NT2/D1 (cell line): ENCODE measurements around the gene YIPF2.

Source experiments
- DNase-seq: peaks from one replicate; pipeline ENCODE4 v3.0.0-alpha.2; 2011; ENCODE audit warnings: low read depth, low spot score
- H3K27me3 ChIP-seq: 2 replicates; pipeline ENCODE4 v1.6.0; 2011; ENCODE audit warnings: mild to moderate bottlenecking; ENCODE audit not compliant: insufficient read length, insufficient read depth
- H3K36me3 ChIP-seq: 2 replicates; pipeline ENCODE4 v1.6.1; 2011; ENCODE audit warnings: mild to moderate bottlenecking, low read length, mixed read lengths; ENCODE audit not compliant: insufficient read depth, insufficient read length
- H3K4me1 ChIP-seq: 2 replicates; pipeline ENCODE4 v1.5.1; 2011; ENCODE audit not compliant: insufficient read depth, insufficient read length
- H3K4me3 ChIP-seq: 2 replicates; pipeline ENCODE4 v1.5.1; 2011; ENCODE audit warnings: low read depth; ENCODE audit not compliant: insufficient read length
- H3K9ac ChIP-seq: 2 replicates; pipeline ENCODE4 v1.6.0; 2011; ENCODE audit warnings: low read depth; ENCODE audit not compliant: insufficient read length
- H3K9me3 ChIP-seq: 2 replicates; pipeline ENCODE4 v1.5.1; 2011; ENCODE audit warnings: mild to moderate bottlenecking, low read length; ENCODE audit not compliant: insufficient read depth
- SUZ12 ChIP-seq: IDR thresholded peaks from 2 replicates; pipeline ENCODE4 v1.6.1; 2011; ENCODE audit not compliant: insufficient read length, insufficient read depth; ENCODE audit errors: extremely low read depth
- YY1 ChIP-seq: IDR thresholded peaks from 2 replicates; pipeline ENCODE4 v1.6.1; 2011; ENCODE audit not compliant: insufficient read length, insufficient read depth
- ZNF274 ChIP-seq: IDR thresholded peaks from 2 replicates; pipeline ENCODE4 v1.6.1; 2011; ENCODE audit warnings: mild to moderate bottlenecking, low read depth, low read length

The YIPF2 gene

GRCh38 chr19:10913716-10914340 is 14.6 kb downstream of the YIPF2 start:
- TF ChIP-seq ZNF274, result no peak
- no peak for TF ChIP-seq SUZ12
- no peak for TF ChIP-seq YY1
- no peak for DNase-seq
- Histone ChIP-seq H3K27me3 (no peaks in the 10 kb centered on the region), H3K4me1 (peaks cover 10% of the 10 kb centered on the region), H3K36me3 (peaks cover 75% of the 10 kb centered on the region), H3K4me3 (no peak overlapping the region), H3K9ac (no peak overlapping the region), H3K9me3 (no peaks in the 10 kb centered on the region)

DNA sequence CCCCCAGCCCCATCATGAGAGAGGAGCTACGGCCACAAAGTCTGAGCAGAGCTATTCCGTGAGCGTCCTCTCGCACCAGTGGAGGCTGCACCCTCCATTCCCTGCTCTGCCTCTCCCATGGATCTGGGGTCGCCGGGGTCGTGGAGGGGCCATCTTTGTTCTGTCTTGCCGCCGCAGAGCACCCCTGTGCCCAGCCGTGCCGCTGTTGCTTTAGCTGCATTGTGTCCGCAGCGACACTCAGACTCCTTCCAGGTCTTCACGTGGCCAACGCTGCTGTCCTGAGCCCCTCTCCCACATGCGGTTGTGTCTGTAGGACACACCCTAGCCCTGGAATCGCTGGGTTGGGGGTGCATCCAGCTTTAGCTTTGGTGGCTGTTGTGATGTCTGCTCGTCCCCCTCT is 15.8 kb downstream of the YIPF2 start:
- H3K27me3 ChIP-seq, result no peaks in the 10 kb centered on the region
- peaks cover 10% of the 10 kb centered on the region for H3K4me1 ChIP-seq
- H3K36me3 ChIP-seq, result peaks cover 76% of the 10 kb centered on the region
- H3K9ac ChIP-seq, result no peak overlapping the region
- DNase-seq, result no peak
- no peaks in the 10 kb centered on the region for H3K9me3 ChIP-seq
- H3K4me3 ChIP-seq, result no peak overlapping the region
- no peak for TF ChIP-seq YY1
- TF ChIP-seq SUZ12, result no peak
- TF ChIP-seq ZNF274, result no peak

DNA sequence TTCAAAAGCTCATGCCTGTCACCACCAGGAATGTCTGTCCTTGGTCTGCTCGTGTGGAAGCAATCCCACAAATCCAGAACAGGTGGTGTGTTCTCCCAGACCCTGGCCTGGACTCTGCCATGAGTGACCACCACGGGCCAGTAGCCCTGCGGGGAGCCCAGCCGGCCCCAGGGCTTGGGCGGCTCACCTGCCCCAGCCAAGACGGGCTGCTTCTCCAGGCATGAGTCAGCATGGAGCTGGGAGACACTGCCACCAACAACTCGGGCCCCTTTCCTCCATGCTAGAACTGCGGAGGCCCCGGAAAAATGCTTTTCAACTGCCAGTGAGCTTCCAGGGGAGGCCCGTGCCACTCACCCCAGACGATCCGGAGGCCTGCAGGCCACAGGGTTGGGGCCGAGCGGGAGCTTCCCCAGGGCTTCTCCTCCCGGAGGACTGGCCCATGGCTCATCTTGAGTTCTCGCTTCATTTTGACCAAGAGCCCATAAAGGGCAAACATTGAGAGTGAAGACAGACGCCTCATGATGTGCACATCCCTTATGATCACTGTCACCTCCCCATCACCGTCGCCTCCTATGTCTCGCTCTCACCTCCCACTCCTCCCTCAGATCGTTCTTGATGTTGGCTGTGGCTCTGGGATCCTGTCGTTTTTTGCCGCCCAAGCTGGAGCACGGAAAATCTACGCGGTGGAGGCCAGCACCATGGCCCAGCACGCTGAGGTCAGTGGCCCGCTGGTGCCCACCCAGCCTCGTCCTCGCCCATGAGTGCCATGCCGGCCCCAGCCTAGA is 16.7 kb downstream of the YIPF2 start:
- Histone ChIP-seq H3K9me3 (no peaks in the 10 kb centered on the region), H3K27me3 (no peaks in the 10 kb centered on the region), H3K9ac (no peak overlapping the region), H3K4me1 (peaks cover 10% of the 10 kb centered on the region), H3K36me3 (peaks cover 81% of the 10 kb centered on the region), H3K4me3 (no peak overlapping the region)
- TF ChIP-seq SUZ12, result no peak
- no peak for TF ChIP-seq YY1
- TF ChIP-seq ZNF274, result no peak
- DNase-seq, result no peak

DNA sequence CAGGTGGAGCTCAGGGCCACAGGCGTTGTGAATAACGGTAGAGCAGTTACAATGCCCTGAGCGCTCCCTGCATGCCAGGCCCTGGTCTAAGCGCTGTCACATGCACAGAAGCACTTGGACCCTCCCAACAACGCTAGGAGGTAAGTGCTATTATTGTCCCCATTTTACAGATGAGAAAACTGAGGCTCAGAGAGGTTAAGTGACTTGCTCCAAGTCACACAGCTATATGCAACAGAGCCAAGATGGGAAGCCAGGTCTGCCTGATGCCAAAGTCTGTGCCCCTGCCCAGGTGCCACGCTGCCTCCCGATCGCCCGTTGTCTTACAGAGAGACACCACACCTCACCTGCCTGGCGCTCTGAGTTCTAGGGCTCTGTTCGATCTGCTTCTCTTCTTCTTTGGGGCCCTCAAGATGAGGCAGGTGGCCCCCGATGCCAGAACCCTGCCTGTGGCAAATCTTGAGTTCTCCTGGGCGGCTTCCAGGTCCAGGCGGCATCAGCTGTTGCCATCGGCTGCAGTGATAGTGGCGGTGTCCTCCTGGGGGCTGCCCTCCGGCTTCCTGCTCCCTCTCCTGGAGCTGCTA is 20.0 kb downstream of the YIPF2 start:
- Histone ChIP-seq H3K36me3 (peaks cover 71% of the 10 kb centered on the region), H3K4me3 (no peak overlapping the region), H3K9me3 (no peaks in the 10 kb centered on the region), H3K9ac (no peak overlapping the region), H3K27me3 (no peaks in the 10 kb centered on the region), H3K4me1 (no peaks in the 10 kb centered on the region)
- DNase-seq, result no peak
- TF ChIP-seq YY1, result no peak
- no peak for TF ChIP-seq ZNF274
- TF ChIP-seq SUZ12, result no peak

GRCh38 chr19:10907925-10908324 is 20.5 kb downstream of the YIPF2 start:
- Histone ChIP-seq H3K9me3 (peaks cover 3% of the 10 kb centered on the region), H3K36me3 (peaks cover 69% of the 10 kb centered on the region), H3K4me3 (no peak overlapping the region), H3K27me3 (no peaks in the 10 kb centered on the region), H3K9ac (no peak overlapping the region), H3K4me1 (no peaks in the 10 kb centered on the region)
- TF ChIP-seq YY1 (no peak), SUZ12 (no peak), ZNF274 (no peak)
- DNase-seq, result no peak

GRCh38 chr19:10899151-10899653 is 29.2 kb downstream of the YIPF2 start:
- TF ChIP-seq YY1 (no peak), SUZ12 (no peak), ZNF274 (no peak)
- DNase-seq, result no peak
- no peak overlapping the region for H3K9ac ChIP-seq
- H3K27me3 ChIP-seq, result no peaks in the 10 kb centered on the region
- peaks cover 24% of the 10 kb centered on the region for H3K4me1 ChIP-seq
- peaks cover 19% of the 10 kb centered on the region for H3K9me3 ChIP-seq
- H3K4me3 ChIP-seq, result no peak overlapping the region
- peaks cover 13% of the 10 kb centered on the region for H3K36me3 ChIP-seq

GRCh38 chr19:10898633-10899032 is 29.8 kb downstream of the YIPF2 start:
- no peaks in the 10 kb centered on the region for H3K27me3 ChIP-seq
- TF ChIP-seq ZNF274 (no peak), YY1 (no peak), SUZ12 (no peak)
- no peak overlapping the region for H3K4me3 ChIP-seq
- H3K9me3 ChIP-seq, result peaks cover 19% of the 10 kb centered on the region
- peak overlapping the region; percentile 51 for H3K9ac ChIP-seq
- DNase-seq, result no peak
- H3K36me3 ChIP-seq, result peaks cover 15% of the 10 kb centered on the region
- peaks cover 30% of the 10 kb centered on the region for H3K4me1 ChIP-seq
